Astrocyte of the cerebellum (primary cell): ENCODE data around the gene MLX.

Experiments
- DNase-seq: peaks from one replicate; pipeline ENCODE4 v3.0.0-alpha.2; 2011; ENCODE audit warnings: low read depth
- H3K4me3 ChIP-seq: 2 replicates; pipeline ENCODE4 v1.5.1; 2011; ENCODE audit warnings: mild to moderate bottlenecking, low read depth, low read length, moderate library complexity
- in situ Hi-C: cut with HindIII; loops from 2 replicates; pipeline ENCODE4 v1.10.0; 2017; ENCODE audit warnings: low sequenced_read_pairs
- TF ChIP-seq, protein P1 (sequence below): IDR thresholded peaks from 2 replicates; pipeline ENCODE4 v1.5.1; 2012; ENCODE audit warnings: low read length, low read depth, moderate library complexity, mild to moderate bottlenecking; ENCODE audit errors: missing control alignments

MLX gene

GRCh38 chr17:42559075-42559474, 7.8 kb upstream of the MLX start:
- DNase-seq = no peak
- no peak overlapping the region for H3K4me3 ChIP-seq
- in situ Hi-C loops = no loop called here
- TF ChIP-seq, protein P1, sequence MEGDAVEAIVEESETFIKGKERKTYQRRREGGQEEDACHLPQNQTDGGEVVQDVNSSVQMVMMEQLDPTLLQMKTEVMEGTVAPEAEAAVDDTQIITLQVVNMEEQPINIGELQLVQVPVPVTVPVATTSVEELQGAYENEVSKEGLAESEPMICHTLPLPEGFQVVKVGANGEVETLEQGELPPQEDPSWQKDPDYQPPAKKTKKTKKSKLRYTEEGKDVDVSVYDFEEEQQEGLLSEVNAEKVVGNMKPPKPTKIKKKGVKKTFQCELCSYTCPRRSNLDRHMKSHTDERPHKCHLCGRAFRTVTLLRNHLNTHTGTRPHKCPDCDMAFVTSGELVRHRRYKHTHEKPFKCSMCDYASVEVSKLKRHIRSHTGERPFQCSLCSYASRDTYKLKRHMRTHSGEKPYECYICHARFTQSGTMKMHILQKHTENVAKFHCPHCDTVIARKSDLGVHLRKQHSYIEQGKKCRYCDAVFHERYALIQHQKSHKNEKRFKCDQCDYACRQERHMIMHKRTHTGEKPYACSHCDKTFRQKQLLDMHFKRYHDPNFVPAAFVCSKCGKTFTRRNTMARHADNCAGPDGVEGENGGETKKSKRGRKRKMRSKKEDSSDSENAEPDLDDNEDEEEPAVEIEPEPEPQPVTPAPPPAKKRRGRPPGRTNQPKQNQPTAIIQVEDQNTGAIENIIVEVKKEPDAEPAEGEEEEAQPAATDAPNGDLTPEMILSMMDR = no peak

DNA sequence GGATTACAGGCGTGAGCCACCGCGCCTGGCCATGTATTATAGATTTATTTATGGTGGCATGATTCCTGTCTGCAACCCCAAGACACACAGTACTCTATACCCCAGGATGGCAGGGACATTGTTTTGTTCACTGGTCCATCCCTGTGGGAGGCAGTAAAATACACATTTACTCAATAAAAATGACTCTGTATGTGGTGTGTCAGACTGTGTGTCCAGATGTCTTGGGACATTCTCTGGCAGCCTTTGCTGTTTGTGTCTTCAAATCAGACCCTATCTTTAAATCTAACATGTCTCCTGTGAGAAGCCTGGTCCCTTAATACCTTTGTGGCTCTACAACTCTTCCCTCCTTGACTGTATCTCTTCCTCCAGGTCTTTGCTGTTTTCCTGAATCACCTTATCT, 6.7 kb upstream of the MLX start:
- no peak overlapping the region for H3K4me3 ChIP-seq
- DNase-seq = no peak
- in situ Hi-C loops = no loop called here
- TF ChIP-seq, protein P1 = no peak

GRCh38 chr17:42561897-42562387, 5.0 kb upstream of the MLX start, which contains the start of gene COASY:
TSS of gene COASY (plus strand) at chr17:42562148. CDS start at chr17:42562623, 475 bp downstream.
- peak within 1 kb of the TSS; percentile 68 for H3K4me3 ChIP-seq
- TF ChIP-seq, protein P1 = no peak
- in situ Hi-C loops = no loop called here

DNA sequence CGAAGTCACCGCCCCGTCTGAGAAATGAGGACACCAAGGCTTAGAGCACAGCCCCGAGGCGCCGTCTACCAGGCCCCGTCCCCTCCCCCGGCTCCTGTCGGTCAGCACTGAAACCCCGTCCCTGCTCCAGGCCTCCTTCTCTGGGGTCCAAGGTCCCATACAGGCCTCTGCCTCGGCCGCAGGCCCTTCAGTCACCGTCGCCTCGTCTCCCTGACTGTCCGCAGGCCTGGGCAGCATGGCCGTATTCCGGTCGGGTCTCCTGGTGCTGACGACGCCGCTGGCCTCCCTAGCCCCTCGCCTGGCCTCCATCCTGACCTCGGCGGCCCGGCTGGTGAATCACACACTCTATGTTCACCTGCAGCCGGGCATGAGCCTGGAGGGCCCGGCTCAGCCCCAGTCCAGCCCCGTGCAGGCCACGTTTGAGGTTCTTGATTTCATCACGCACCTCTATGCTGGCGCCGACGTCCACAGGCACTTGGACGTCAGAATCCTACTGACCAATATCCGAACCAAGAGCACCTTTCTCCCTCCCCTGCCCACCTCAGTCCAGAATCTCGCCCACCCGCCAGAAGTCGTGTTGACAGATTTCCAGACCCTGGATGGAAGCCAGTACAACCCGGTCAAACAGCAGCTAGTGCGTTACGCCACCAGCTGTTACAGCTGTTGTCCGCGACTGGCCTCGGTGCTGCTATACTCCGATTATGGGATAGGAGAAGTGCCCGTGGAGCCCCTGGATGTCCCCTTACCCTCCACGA, 4.3 kb upstream of the MLX start:
- no peak for DNase-seq
- peak overlapping the region; percentile 68 for H3K4me3 ChIP-seq
- in situ Hi-C loops = no loop called here
- TF ChIP-seq, protein P1 = no peak

More at GRCh38 chr17:42561897-42562387, 5.0 kb upstream of the MLX start, which contains the start of gene COASY:
- DNase-seq = peak; percentile 94

DNA sequence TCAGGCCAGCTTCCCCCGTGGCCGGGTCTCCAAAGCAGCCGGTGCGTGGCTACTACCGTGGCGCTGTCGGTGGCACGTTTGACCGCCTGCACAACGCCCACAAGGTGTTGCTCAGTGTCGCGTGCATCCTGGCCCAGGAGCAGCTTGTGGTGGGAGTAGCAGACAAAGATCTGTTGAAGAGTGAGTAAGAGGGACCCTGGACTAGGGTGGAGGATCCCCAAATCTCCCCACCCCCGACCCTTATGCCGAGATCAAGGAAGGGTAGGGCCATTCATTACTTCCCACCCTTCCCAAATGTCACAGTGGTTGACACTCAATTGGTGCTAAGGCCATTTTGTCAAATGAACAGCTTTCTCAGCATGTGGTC, 3.8 kb upstream of the MLX start:
- peak overlapping the region; percentile 68 for H3K4me3 ChIP-seq
- TF ChIP-seq, protein P1 = no peak
- in situ Hi-C loops = no loop called here
- DNase-seq = no peak

DNA sequence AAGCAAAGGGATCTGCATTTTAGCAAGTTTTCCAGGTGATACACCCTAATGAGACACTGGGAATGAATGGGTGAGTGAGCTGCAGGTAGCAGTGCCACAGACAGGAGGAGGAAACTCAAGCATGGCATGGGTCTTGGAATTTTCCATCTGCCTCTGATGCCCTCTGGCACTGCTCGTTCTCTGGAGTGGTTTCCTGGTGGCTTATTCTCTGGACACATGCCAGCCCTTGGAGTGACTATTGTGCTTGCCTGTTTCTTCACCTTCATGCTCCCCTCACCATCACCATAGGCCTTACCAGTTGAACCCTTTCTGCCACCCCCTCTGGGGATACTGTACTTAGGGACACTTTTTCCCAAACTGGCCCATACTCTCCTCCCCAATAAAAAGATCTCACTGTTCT, 3.4 kb upstream of the MLX start:
- DNase-seq = no peak
- TF ChIP-seq, protein P1 = no peak
- in situ Hi-C loops = no loop called here
- H3K4me3 ChIP-seq = no peak overlapping the region
